Mesothelial cell of epicardium (in vitro differentiated cells): ENCODE data around the gene DRICH1. TPM values are rescaled to one million over a fixed set of nuclear protein-coding genes. Genes with fewer than 3 reads are reported as not detected.
"Not testable (repeated sequence)": the region's sequence is repeated elsewhere in the genome, so short reads cannot be mapped to it uniquely, and the experiment has no call there.

Experiments used
- DNase-seq, 2 experiments: peaks; one replicate each; pipeline ENCODE4 v3.0.0; 2021; ENCODE audit warnings: low spot score in 2 of 2; ENCODE audit not compliant: unreplicated experiment in 2 of 2
- H3K27ac Mint-ChIP-seq: 2 replicates; pipeline ENCODE4 v1.8.0; 2021; ENCODE audit warnings: mixed read lengths
- H3K27me3 Mint-ChIP-seq: 2 replicates; pipeline ENCODE4 v1.8.0; 2021; ENCODE audit warnings: low read depth, mixed read lengths
- H3K36me3 Mint-ChIP-seq: 2 replicates; pipeline ENCODE4 v1.8.0; 2021; ENCODE audit warnings: mixed read lengths
- H3K4me1 Mint-ChIP-seq: 2 replicates; pipeline ENCODE4 v1.8.0; 2021; ENCODE audit warnings: mixed read lengths
- H3K4me3 Mint-ChIP-seq: 2 replicates; pipeline ENCODE4 v1.8.0; 2021; ENCODE audit warnings: mild to moderate bottlenecking, moderate library complexity, mixed read lengths
- H3K9me3 Mint-ChIP-seq: 2 replicates; pipeline ENCODE4 v1.8.0; 2021; ENCODE audit warnings: mixed read lengths
- CTCF ChIP-seq: fragments of 200-600 bp; sonication (generic); IDR thresholded peaks from one replicate; pipeline ENCODE4 v1.5.0; 2021; ENCODE audit warnings: antibody characterized with exemption; ENCODE audit not compliant: unreplicated experiment
- total RNA-seq: library from RNA; stranded (reverse); gene quantifications from 3 replicates; pipeline ENCODE4 v1.2.1, GENCODE V29; 2021

The DRICH1 gene
- total RNA-seq, 1 donor from 2014 or later: 0.65 TPM

GRCh38 chr22:23670378-23671295 is 38.5 kb upstream of the DRICH1 start:
- peaks cover 16% of the 10 kb centered on the region for H3K36me3 Mint-ChIP-seq
- no peaks in the 10 kb centered on the region for H3K4me1 Mint-ChIP-seq
- no peaks in the 10 kb centered on the region for H3K27me3 Mint-ChIP-seq
- peaks cover 2% of the 10 kb centered on the region for H3K9me3 Mint-ChIP-seq
- no peak for DNase-seq
- H3K4me3 Mint-ChIP-seq: no peak overlapping the region
- no peak for TF ChIP-seq CTCF
- H3K27ac Mint-ChIP-seq: no peak overlapping the region

DNA sequence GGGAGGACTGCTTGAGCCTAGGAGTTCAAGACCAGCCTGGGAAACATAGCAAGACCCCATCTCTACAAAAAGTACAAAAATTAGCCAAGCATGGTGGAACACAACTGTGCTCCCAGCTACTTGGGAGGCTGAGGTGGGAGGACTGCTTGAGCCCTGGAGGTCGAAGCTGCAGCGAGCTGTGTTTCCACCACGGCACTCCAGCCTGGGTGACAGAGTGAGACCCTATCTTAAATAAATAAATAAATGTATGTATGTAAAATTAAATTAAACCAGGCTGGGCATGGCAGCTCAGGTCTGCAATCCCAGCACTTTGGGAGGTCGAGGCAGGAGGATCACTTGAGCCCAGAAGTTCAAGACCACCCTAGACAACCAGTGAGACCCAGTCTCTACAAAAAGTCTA is 28.3 kb upstream of the DRICH1 start:
- H3K27ac Mint-ChIP-seq, DNase-seq, H3K4me3 Mint-ChIP-seq, H3K4me1 Mint-ChIP-seq, H3K27me3 Mint-ChIP-seq: not testable (repeated sequence)
- Mint-ChIP-seq H3K9me3 (peaks cover 20% of the 10 kb centered on the region), H3K36me3 (peaks cover 50% of the 10 kb centered on the region)

DNA sequence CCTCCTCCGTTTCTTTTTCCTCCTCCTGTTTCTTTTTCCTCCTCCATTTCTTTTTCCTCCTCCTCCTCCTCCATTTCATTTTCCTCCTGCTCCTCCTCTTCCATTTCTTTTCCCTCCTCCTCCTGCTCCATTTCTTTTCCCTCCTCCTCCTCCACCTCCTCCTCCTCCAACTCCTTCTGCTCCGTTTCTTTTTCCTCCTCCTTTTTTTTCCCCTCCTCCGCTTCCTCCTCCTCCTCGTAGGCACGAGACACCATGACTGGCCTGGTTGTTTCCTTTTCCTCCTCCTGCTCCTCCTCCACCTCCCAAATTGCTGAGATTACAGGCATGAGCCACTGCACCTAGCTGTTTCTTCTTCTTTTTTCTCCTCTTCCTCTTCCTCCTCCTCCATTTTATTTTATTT is 25.6 kb upstream of the DRICH1 start:
- H3K27me3 Mint-ChIP-seq: no peaks in the 10 kb centered on the region
- no peak for TF ChIP-seq CTCF
- no peaks in the 10 kb centered on the region for H3K4me1 Mint-ChIP-seq
- no peak for DNase-seq
- no peak overlapping the region for H3K27ac Mint-ChIP-seq
- peaks cover 8% of the 10 kb centered on the region for H3K9me3 Mint-ChIP-seq
- H3K4me3 Mint-ChIP-seq: no peak overlapping the region
- peaks cover 32% of the 10 kb centered on the region for H3K36me3 Mint-ChIP-seq

- Mint-ChIP-seq H3K27me3 (no peaks in the 10 kb centered on the region), H3K4me3 (no peak overlapping the region), H3K4me1 (no peaks in the 10 kb centered on the region), H3K36me3 (peaks cover 24% of the 10 kb centered on the region), H3K9me3 (no peaks in the 10 kb centered on the region), H3K27ac (no peak overlapping the region)
- TF ChIP-seq CTCF: no peak
- DNase-seq: no peak
Measured at GRCh38 chr22:23655891-23656475, 23.9 kb upstream of the DRICH1 start.

GRCh38 chr22:23652711-23653110 is 20.6 kb upstream of the DRICH1 start:
- Mint-ChIP-seq H3K27ac (no peak overlapping the region), H3K4me3 (no peak overlapping the region), H3K27me3 (no peaks in the 10 kb centered on the region), H3K36me3 (peaks cover 15% of the 10 kb centered on the region), H3K4me1 (no peaks in the 10 kb centered on the region), H3K9me3 (no peaks in the 10 kb centered on the region)
- no peak for TF ChIP-seq CTCF
- DNase-seq: no peak

DNA sequence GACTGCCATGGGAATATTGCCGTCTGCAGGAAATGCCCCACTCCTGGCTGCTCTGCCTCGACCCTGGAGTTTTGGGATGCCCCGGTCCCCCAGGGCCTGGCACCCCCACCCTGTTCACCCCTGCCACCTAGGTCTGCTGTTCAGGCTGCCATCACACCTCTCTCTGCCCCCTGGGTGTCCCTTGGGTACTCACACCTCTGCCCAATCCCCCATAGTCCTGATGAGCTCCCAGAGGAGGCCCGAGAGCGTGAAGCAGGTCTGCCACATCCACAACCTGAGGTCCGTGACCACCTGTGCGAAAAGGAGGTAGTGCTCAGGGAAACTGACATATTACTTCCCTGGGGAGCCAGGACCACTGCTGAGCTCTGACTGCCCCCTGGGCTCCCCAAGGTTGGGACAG is 20.2 kb upstream of the DRICH1 start:
- no peak for DNase-seq
- Mint-ChIP-seq H3K4me1 (no peaks in the 10 kb centered on the region), H3K9me3 (no peaks in the 10 kb centered on the region), H3K27ac (no peak overlapping the region), H3K27me3 (no peaks in the 10 kb centered on the region), H3K36me3 (peaks cover 15% of the 10 kb centered on the region), H3K4me3 (no peak overlapping the region)
- TF ChIP-seq CTCF: no peak
